GOT3 (cell line): ENCODE measurements around the gene SERPINE2.

Experiments
- DNase-seq: peaks from one replicate; lab custom pipeline; 2025; ENCODE audit warnings: mixed read lengths; lab: John Stamatoyannopoulos, UW

The SERPINE2 gene

DNA sequence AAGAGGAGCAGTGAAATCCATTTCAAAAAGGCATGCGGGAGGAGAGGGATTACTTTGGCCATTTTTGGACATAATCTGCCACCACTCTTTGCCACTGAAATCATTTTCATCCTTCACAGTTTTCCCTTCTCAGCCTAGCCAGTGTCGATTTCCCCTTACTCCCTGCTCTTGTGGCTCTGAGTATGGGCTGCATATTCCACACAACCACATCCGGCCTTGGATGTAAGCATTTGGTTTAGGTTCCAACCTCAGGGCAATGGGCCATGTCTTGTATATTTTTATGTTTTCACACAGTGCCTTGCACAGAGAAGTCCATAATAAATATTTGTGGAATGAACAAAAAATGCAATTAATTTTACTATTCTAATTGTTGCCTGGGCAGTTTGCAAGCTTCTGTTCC lies 7.7 kb upstream of the SERPINE2 start:
- DNase-seq = no peak

GRCh38 chr2:224042191-224042696 lies 3.2 kb upstream of the SERPINE2 start:
- no peak for DNase-seq

DNA sequence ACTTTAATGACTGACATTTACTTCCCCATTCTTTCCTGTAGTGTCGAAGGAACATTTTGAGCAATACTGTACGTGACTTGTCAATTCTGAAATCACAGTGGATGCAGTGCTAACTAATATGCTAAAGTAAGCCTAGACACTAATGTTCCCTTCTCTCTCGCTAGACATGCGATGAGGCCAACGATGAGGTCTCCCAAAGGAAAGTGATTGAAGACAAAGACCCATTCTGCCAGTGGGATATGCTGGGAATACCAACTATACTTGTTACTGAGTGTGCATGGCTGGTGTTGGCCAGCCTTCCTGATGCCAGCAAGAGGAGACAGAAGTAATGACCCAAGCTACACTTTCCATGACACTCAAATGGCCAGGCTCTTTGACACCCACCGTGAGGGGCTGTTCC lies 2.5 kb upstream of the SERPINE2 start:
- DNase-seq = no peak

DNA sequence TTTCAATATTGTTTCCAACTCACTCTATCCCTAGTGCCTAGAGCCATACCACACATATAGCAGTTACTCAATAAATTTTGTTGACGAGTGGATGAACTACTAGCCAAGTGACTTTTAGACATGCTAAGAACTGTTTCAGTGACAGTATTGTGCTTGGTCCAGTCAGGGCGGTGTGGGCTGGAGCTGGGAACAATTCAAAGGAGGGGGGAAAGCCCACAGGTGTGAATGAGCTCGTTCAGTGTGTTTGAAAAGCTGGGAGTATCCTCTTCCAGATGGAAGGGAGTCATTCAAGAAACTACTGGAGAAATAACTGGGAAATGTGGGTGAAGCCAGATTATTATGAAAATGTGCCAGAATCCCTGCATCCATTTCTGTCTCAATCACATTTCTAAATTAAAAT lies 1.7 kb upstream of the SERPINE2 start:
- DNase-seq = no peak

DNA sequence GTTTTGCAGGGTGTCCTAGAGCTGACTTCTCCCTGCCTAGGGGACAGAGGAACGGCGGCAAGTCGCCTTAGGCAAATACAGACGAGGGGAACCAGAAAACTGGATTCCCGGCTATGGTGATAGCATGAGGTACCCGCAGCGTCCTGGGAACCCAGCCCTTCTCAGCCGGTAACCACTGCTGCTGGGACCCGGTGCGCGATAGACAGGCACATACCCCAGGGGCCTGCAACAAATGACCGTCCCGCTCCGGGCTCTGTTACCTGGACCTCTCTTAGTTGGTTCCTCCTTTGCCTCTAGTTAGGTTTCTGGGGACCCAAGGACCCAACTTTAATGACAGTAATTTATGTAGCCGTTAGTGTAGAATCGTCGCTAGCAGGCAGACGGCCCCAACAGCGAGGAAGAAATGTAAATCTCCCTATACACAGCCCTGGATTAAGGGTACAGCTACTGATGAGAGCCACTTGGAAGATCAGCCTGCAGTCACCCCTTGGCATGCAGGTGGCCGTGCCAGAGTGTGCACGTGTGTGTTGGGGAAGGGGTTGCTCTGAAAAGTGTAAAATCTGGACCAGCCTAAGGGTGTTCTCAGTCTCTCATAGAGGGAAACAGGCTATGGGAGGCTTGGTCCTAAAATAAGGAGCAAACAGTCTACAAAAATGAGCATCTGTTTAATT lies 819 bp upstream of the SERPINE2 start:
- DNase-seq = no peak

GRCh38 chr2:224038830-224039079 lies 331 bp downstream of the SERPINE2 start:
- no peak for DNase-seq

DNA sequence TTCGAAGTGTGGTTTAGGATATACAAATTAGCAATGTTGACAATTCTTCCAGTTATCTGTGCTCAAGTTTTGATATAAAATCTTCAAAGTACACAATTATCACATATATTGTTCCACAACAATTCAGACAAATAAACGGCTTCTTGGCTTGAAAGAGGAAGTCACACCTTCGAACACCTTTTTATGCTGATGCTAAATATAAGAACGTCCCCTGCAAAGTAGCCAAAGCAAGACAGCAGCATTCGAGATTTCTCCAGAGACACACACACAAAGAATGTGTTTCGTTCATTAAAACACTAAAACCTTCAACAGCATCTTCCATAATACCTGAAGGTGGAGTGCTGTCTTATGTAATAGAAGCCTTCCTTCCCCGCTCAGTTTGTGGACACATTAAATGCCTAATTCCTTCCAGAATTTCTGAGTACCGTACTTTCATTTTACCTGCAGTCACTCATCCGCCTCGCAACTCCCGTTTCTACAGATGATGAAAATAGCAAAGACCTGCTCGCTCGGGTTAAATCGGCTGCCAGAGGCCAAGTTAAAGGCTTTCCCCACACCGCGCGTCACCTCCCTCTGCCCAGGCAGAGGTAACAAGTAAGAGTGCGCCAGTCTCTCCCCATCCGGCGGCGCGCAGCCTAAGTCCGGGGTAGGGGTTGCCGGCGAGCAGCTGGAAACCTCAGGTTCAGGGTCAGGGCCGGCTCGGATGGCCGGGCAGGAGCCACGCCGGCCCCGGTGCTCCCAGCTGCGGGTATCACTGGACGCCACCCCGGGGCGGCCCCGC lies 847 bp downstream of the SERPINE2 start:
- DNase-seq = no peak

DNA sequence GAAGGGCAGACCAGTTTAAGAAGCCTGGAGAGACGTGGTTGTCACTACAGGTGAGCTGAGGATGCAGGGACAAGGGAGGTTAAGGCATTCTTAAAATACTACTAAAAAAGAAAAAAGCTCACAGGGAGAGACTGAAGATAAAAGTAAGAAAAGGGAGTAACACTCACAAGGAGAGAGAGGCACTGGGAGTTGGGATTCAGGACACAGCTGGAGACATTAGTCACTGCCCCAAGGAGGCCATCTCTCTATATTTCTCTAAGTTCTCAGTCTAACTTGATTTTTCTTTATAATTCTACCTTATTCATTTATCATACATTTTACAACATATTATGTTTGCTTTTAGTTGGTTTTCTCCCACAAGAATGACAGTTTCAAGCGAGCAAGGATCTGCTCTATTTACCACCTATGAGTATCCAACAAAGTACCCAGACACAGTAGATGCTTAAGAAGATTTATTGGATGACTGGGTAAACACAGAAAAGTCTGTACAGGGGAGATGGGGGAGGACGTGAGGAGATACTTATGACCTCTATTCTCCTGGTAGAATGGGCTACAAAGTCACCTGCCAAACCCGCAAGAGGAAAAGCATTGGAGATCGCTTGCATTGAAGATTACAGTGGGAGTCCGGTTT lies 2.2 kb downstream of the SERPINE2 start:
- no peak for DNase-seq

DNA sequence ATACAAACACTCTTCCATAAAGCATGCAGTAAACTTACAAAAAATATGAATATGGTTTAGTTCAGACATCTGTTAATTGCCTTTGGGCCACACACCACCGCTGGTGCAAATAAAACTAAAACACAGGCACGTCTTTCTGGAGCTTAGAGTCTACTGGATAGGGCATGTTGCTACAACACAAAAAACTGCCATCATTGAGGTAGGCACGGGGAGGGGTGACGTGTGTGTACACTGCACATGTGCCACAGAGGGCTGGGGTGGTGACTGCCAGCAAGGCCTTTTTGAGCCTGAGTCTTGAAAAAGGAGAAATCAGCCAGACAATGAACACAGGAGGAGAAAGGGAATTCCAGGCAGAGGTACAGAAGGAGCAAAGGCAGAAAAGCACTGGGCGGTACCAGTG lies 5.1 kb downstream of the SERPINE2 start:
- DNase-seq = no peak

GRCh38 chr2:224033601-224034000 lies 5.5 kb downstream of the SERPINE2 start:
- DNase-seq = no peak

DNA sequence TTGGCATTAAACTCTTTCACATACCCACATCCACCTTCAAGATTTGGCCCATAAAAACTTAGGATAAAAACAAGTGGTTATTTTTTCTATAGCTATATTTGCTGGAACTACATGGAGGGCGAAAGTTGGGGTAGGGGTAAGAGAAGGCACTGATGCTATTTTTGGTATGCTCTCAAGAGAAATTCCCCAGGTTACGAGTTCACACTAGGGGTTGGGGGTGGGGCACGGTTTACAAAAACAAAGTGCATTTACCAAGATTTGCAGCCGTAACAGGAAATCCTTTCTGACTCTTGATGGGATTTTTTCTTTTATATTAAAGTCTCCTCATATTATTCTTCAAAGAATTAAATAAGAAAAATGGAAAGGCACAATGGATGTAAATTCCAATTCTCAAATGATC lies 6.8 kb downstream of the SERPINE2 start:
- no peak for DNase-seq

DNA sequence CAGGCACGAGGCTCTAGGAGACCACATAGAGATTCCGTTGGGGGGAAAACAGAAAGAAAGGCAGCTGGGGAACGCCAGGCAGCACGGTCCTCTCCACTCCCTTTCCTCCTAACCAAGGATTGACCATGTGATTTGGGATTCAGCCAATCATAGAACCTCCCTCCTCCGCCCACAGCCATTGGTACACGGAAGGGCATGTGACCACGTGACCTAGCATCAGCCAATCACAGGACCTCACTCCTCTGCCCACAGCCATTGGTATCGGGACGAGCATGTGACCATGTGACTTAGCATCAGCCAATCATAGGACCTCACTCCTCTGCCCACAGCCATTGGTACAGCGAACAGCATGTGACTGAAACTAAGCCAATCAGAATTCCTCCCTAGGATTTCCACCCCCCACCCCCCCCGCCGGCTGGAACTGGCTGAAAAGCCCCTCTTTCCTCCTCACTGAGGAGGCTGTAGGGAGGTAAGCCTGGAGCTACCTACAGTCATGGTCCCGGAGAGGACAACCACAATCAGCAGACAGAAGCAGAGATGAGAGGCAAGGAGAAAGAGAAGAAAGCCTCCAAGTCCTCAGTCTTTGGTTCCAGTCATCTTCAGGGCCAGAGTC lies 7.6 kb downstream of the SERPINE2 start:
- DNase-seq = no peak

- no peak for DNase-seq
These were observed 8.3 kb downstream of the SERPINE2 start for GRCh38 chr2:224030786-224031185.

DNA sequence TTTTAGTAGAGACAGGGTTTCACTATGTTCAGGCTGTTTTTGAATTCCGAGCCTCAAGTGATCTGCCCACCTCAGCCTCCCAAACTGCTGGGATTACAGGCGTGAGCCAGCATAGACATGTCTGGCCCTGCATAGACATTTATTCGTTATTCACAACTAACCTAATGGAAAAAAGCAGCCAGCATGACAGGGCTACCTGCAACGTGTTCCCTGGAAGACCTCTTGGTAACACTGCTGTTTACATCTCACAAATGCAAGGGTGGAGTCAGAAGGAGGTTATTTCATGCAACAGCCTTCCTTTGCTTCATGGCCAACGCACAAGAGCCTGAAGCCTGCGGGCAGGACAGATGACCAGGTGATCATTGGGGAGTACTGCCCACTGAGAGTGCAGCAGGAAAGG lies 9.2 kb downstream of the SERPINE2 start:
- DNase-seq = no peak

GRCh38 chr2:224027931-224028330 lies 11.2 kb downstream of the SERPINE2 start:
- DNase-seq = no peak

DNA sequence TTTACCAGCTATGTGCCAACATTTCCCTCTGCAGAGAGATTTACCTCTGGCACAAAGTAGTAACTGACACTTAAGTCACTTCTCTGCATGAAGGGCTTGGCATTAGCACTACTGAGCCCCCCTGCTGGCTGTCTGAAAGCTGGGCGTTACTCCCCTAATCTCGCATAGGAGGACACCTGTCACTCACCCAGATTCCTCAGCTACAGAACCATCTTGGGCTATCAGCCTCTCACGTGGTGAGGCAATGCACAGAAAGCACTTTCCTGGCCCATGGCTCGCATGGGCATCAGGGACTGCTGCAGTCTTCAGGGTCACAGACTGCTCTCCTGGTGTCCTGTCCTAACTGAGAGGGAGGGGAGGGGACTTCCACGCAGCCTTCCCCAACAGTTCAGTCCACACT lies 12.0 kb downstream of the SERPINE2 start:
- no peak for DNase-seq

DNA sequence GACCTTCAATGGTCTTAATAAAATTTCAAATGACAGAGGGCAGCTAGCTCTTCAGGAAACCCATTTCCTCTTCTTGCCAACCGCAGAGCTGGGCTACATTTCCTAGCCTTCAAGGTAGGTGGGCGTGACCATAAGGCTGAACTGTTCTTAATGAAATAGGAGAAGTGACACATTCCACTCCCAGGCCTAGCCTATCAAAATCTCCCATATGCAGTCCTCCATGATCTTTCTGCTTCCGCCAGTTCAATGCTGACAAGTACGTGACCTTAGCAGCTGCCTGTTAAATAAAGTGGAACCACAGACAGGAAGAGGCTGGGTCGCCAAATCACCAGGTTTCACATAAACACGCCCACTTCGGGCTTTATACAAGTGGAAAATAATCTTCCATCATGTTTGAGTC lies 13.2 kb downstream of the SERPINE2 start:
- no peak for DNase-seq

DNA sequence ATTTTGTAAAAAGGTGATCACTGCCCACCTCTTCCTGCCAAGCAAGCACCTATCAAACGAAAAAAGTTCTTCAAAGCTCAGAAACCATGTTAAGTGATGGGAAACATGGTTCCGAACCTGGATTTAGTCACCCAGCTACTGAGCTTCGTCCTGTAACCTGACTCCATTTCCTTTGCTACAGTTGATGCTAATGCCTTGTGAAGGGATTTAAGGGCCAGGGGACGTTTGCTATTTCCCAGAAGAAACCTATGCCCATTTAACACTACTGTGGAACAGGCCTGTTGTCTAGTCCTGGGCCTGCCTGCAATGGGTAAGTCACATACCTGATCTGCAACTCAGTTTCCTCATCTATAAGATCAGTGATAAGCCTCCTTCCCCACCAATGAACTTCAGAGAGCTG lies 14.8 kb downstream of the SERPINE2 start:
- no peak for DNase-seq

DNA sequence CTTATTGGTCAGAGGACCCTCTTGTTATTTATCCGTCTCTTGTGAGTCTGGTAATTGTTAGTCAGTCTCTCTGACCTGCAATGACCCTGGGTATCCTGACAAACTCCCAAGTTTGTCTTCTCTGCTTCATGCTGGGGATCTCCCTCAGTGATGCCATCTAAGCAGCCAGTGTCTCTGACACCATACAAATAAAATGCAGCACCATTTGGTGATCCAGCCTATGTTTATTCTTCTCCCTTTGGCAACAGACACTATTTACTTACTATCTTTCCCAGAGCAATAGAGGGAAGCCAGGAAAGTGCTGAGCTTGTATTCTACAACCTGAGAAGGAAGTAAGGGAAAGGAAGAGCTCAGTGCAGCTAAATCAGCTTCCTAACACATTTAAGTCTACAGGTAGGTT lies 15.9 kb downstream of the SERPINE2 start:
- no peak for DNase-seq

- no peak for DNase-seq
These were observed 16.6 kb downstream of the SERPINE2 start for GRCh38 chr2:224022486-224022885.

DNA sequence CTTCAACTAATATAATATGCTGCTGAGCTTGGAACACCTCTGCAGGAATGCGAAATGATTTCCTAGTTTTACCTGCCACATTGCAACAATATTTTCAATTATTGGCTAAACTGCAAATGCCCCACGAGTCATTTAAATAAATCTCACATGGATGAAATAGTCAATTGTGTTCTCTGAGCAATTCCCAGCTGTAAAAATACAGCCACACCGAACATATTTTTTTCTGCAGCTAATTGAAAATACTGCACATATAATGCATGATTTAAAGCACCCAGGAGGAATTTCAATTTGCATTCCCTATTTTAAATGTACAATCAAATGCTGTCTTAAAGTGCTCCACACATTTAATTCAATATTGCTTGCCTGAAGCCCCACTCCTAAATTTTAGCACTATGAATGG lies 18.6 kb downstream of the SERPINE2 start:
- DNase-seq = no peak

DNA sequence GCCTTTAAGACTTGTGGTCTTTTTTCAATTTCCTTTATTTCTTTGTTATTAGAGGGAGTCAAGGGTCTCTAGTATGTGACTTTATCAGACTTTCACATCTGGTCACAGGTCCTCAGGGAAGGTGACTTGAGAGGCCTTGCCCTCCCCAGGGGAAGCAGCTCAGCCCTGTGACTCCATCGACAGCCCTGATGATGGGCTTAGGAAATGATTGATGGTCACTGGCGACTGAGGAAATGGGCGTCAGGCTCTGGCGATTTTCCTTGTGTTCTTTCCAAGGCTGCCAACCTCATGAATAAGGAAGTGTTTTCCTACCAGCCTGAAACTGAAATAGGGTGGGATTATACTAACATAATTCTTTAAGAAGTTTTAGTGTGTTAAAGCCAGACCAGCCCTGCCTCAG lies 21.1 kb downstream of the SERPINE2 start:
- DNase-seq = no peak

DNA sequence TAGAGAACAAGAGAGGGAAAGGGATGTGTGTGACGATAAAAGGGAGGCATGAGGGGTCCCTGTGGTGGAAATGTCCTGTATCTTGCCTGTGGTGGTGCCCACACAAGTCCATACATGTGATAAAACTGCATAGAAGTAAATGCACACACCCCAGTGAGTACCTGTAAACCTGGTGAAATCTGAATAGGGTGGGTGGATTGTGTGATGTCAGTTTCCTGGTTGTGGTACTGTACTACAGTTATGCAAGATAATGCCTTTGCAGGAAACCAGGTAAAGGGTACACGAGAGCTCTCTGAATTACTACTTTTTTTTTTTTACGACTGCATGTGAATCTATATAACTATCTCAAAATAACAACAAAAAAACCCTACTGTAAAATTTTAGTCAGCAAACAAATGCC lies 22.1 kb downstream of the SERPINE2 start:
- DNase-seq = no peak
